Caco-2 (cell line): Measurements from ENCODE around the gene RUBCN. TPM values are rescaled to one million over a fixed set of nuclear protein-coding genes. Genes with fewer than 3 reads are reported as not detected.

ENCODE experiments used
- BruUV-seq: library from RNA; stranded (reverse); fragments of 400-500 nt; replicated peaks from 2 replicates; lab custom pipeline; 2021; lab: Mats Ljungman, UMichigan
- CTCF ChIA-PET: fragments of 300-600 bp; sonication (Branson Sonifier 250); formaldehyde crosslinking; loops from one replicate; lab custom pipeline; 2022; ENCODE audit warnings: antibody characterized with exemption; lab: Charles Lee
- POLR2A ChIA-PET: fragments of 300-600 bp; sonication (Branson Sonifier 250); formaldehyde crosslinking; loops from one replicate; lab custom pipeline; 2022; ENCODE audit warnings: antibody characterized with exemption; lab: Charles Lee
- DNase-seq, 2 experiments: peaks; one replicate each; pipeline versions ENCODE4 v3.0.0 to v3.0.0-alpha.2; 2020 to 2022
- H3K27me3 ChIP-seq: replicated peaks from 2 replicates; pipeline ENCODE4 v1.6.0; 2011; ENCODE audit warnings: low read length; ENCODE audit not compliant: control insufficient read depth, insufficient read depth
- H3K36me3 ChIP-seq: 2 replicates; pipeline ENCODE4 v1.5.1; 2011; ENCODE audit warnings: low read length; ENCODE audit not compliant: control insufficient read depth, insufficient read depth
- H3K4me1 ChIP-seq: fragments of 250-450 bp; sonication (Bioruptor Pico); 2 replicates; pipeline ENCODE4 v1.5.1; 2020; ENCODE audit warnings: mild to moderate bottlenecking
- H3K4me3 ChIP-seq: 2 replicates; pipeline ENCODE4 v1.5.1; 2011; ENCODE audit warnings: low read depth, mild to moderate bottlenecking, control low read depth, low read length
- H3K9me3 ChIP-seq: fragments of 250-450 bp; sonication (Bioruptor Pico); 2 replicates; pipeline ENCODE4 v1.5.1; 2020; ENCODE audit warnings: mild to moderate bottlenecking, moderate library complexity
- H3K27ac Mint-ChIP-seq: one replicate; pipeline ENCODE4 v1.8.0; 2022; ENCODE audit warnings: mixed read lengths; ENCODE audit not compliant: unreplicated experiment
- H3K27me3 Mint-ChIP-seq: one replicate; pipeline ENCODE4 v1.8.0; 2022; ENCODE audit warnings: mixed read lengths; ENCODE audit not compliant: insufficient read depth, unreplicated experiment
- H3K36me3 Mint-ChIP-seq: one replicate; pipeline ENCODE4 v1.8.0; 2022; ENCODE audit warnings: mild to moderate bottlenecking, mixed read lengths; ENCODE audit not compliant: insufficient read depth, unreplicated experiment
- H3K4me1 Mint-ChIP-seq: one replicate; pipeline ENCODE4 v1.8.0; 2022; ENCODE audit warnings: low read depth, mixed read lengths; ENCODE audit not compliant: unreplicated experiment
- H3K4me3 Mint-ChIP-seq: one replicate; pipeline ENCODE4 v1.8.0; 2022; ENCODE audit warnings: mild to moderate bottlenecking, moderate library complexity, mixed read lengths; ENCODE audit not compliant: unreplicated experiment
- H3K9me3 Mint-ChIP-seq: one replicate; pipeline ENCODE4 v1.8.0; 2022; ENCODE audit warnings: mixed read lengths; ENCODE audit not compliant: unreplicated experiment
- intact Hi-C: fragments of 100-400 bp; cut with micrococcal nuclease; formaldehyde crosslinking; loops from one replicate; pipeline ENCODE4 v1.10.0; 2022; ENCODE audit not compliant: unreplicated experiment
- total RNA-seq: library from RNA; stranded (reverse); gene quantifications from 2 replicates; pipeline ENCODE4 v1.2.3, GENCODE V29; 2022
- TF ChIP-seq, protein P1 (sequence below), 2 experiments: fragments of 200-600 bp in 1 of 2; IDR thresholded peaks; 1 replicate in 1 of 2; 2 replicates in 1 of 2; pipeline versions ENCODE4 v1.5.1 to v1.8.0; 2011 to 2022; ENCODE audit warnings: antibody characterized with exemption in 1 of 2, control low read depth in 1 of 2, inconsistent platforms in 1 of 2, low read depth in 1 of 2, low read length in 1 of 2, mild to moderate bottlenecking in 1 of 2, moderate library complexity in 1 of 2; ENCODE audit not compliant: insufficient read depth in 1 of 2, severe bottlenecking in 1 of 2, unreplicated experiment in 1 of 2

Gene RUBCN
- total RNA-seq, 1 experiment from 2014 or later, result 10.6 TPM

DNA sequence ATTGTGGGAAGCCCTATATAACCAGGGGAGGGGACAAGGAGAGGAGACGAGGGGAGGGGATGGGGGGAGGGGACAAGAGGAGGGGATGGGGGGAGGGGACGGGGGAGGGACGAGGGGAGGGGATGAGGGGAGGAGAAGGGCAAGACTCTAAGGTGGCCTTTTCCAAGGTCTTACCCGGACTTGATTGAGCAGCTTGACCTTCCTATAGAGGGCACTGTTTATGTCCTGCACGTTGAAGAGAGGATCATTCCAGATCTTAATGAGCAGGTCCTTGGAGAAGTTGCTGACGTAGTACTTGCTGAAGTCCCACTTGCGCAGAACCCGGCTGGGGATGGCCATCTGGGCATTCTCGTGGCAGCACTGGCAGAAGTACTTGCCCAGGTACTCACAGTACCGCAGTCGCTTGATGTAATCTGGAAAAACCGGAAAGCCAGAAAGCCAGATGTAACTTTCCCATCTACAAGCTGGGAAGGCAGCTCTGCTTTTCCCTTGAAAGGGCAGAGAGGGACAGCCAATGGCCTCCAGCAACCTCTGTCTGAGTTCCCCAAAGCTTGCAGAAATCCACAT is 55.7 kb downstream of the RUBCN start:
- ChIA-PET CTCF (interaction anchor here (0.6 kb wide), 2 partner anchors 93 to 383 kb away, joined by 3 to 5 read pairs; no protein-coding TSS in a partner anchor), POLR2A (no interaction called here)
- no peaks in the 10 kb centered on the region for H3K27me3 Mint-ChIP-seq
- TF ChIP-seq, protein P1, sequence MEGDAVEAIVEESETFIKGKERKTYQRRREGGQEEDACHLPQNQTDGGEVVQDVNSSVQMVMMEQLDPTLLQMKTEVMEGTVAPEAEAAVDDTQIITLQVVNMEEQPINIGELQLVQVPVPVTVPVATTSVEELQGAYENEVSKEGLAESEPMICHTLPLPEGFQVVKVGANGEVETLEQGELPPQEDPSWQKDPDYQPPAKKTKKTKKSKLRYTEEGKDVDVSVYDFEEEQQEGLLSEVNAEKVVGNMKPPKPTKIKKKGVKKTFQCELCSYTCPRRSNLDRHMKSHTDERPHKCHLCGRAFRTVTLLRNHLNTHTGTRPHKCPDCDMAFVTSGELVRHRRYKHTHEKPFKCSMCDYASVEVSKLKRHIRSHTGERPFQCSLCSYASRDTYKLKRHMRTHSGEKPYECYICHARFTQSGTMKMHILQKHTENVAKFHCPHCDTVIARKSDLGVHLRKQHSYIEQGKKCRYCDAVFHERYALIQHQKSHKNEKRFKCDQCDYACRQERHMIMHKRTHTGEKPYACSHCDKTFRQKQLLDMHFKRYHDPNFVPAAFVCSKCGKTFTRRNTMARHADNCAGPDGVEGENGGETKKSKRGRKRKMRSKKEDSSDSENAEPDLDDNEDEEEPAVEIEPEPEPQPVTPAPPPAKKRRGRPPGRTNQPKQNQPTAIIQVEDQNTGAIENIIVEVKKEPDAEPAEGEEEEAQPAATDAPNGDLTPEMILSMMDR (IDR thresholded peaks at IDR 0.05; ENCODE audit: insufficient read depth in 1 of 2, low read depth in 1 of 2, low read length in 1 of 2, severe bottlenecking in 1 of 2, unreplicated experiment in 1 of 2), result no peak
- Histone ChIP-seq H3K4me3 (no peak overlapping the region), H3K36me3 (peaks cover 1% of the 10 kb centered on the region; the same call in 1 of the 2 replicates), H3K9me3 (no peaks in the 10 kb centered on the region), H3K27me3 (no peaks in the 10 kb centered on the region), H3K4me1 (no peaks in the 10 kb centered on the region)
- DNase-seq, result no peak
- H3K4me3 Mint-ChIP-seq, result no peak overlapping the region
- no peaks in the 10 kb centered on the region for H3K4me1 Mint-ChIP-seq
- peak overlapping the region; percentile 20 for H3K27ac Mint-ChIP-seq
- intact Hi-C loops, result no loop called here
- H3K9me3 Mint-ChIP-seq, result peaks cover 33% of the 10 kb centered on the region
- no TSS peak for BruUV-seq
- H3K36me3 Mint-ChIP-seq, result peaks cover 15% of the 10 kb centered on the region

DNA sequence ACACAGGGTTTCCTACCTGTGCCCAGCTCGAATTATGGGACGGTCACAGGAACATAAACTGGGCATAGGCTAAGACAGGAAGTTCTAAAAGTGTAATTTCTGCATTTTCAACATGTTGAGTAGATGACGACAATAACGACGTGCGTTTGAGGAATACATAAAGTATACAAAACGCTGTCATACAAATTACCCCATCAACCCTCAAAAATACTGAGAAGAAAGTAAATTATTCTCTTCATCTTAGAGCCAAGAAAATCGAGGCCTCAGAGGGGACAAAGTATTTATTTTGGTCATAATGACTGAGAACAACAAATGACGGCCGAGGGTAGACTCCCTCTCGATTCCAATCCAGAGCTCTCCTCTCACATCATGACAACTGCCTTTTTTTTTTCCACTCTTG is 60.8 kb downstream of the RUBCN start:
- Mint-ChIP-seq H3K27me3 (no peaks in the 10 kb centered on the region), H3K27ac (no peak overlapping the region), H3K4me1 (no peaks in the 10 kb centered on the region), H3K36me3 (peaks cover 23% of the 10 kb centered on the region), H3K4me3 (no peak overlapping the region), H3K9me3 (peaks cover 31% of the 10 kb centered on the region)
- peaks cover 1% of the 10 kb centered on the region; the same call in 1 of the 2 replicates for H3K36me3 ChIP-seq
- TF ChIP-seq, protein P1 (IDR thresholded peaks at IDR 0.05; ENCODE audit: insufficient read depth in 1 of 2, low read depth in 1 of 2, low read length in 1 of 2, severe bottlenecking in 1 of 2, unreplicated experiment in 1 of 2), result no peak
- BruUV-seq, result no TSS peak
- no peaks in the 10 kb centered on the region for H3K27me3 ChIP-seq
- H3K4me3 ChIP-seq, result no peak overlapping the region
- intact Hi-C loops, result no loop called here
- ChIA-PET CTCF (no interaction called here), POLR2A (no interaction called here)
- H3K9me3 ChIP-seq, result no peaks in the 10 kb centered on the region
- DNase-seq, result no peak
- H3K4me1 ChIP-seq, result no peaks in the 10 kb centered on the region

- H3K27ac Mint-ChIP-seq, result no peak overlapping the region
- no peaks in the 10 kb centered on the region for H3K4me1 Mint-ChIP-seq
- intact Hi-C loops, result no loop called here
- H3K36me3 ChIP-seq, result peaks cover 1% of the 10 kb centered on the region; the same call in 1 of the 2 replicates
- H3K4me1 ChIP-seq, result no peaks in the 10 kb centered on the region
- TF ChIP-seq, protein P1 (IDR thresholded peaks at IDR 0.05; ENCODE audit: insufficient read depth in 1 of 2, low read depth in 1 of 2, low read length in 1 of 2, severe bottlenecking in 1 of 2, unreplicated experiment in 1 of 2), result no peak
- ChIA-PET CTCF (no interaction called here), POLR2A (no interaction called here)
- H3K4me3 Mint-ChIP-seq, result no peak overlapping the region
- no peaks in the 10 kb centered on the region for H3K27me3 Mint-ChIP-seq
- H3K9me3 Mint-ChIP-seq, result peaks cover 27% of the 10 kb centered on the region
- BruUV-seq, result no TSS peak
- no peaks in the 10 kb centered on the region for H3K9me3 ChIP-seq
- DNase-seq, result no peak
- H3K4me3 ChIP-seq, result no peak overlapping the region
- H3K27me3 ChIP-seq, result no peaks in the 10 kb centered on the region
- H3K36me3 Mint-ChIP-seq, result peaks cover 19% of the 10 kb centered on the region
Observed at GRCh38 chr3:197675563-197675860, 61.2 kb downstream of the RUBCN start.
